ENCODE results near the gene ANXA4. TPM values are rescaled to one million over a fixed set of nuclear protein-coding genes. Genes with fewer than 3 reads are reported as not detected.
A peak's percentile ranks its signal among the peaks of the same experiment; 100 is the strongest.
"Not testable (repeated sequence)": the region's sequence is repeated elsewhere in the genome, so short reads cannot be mapped to it uniquely, and the experiment has no call there.

Gene ANXA4
- total RNA-seq, 1 donor from 2014 or later = 29.1 TPM

DNA sequence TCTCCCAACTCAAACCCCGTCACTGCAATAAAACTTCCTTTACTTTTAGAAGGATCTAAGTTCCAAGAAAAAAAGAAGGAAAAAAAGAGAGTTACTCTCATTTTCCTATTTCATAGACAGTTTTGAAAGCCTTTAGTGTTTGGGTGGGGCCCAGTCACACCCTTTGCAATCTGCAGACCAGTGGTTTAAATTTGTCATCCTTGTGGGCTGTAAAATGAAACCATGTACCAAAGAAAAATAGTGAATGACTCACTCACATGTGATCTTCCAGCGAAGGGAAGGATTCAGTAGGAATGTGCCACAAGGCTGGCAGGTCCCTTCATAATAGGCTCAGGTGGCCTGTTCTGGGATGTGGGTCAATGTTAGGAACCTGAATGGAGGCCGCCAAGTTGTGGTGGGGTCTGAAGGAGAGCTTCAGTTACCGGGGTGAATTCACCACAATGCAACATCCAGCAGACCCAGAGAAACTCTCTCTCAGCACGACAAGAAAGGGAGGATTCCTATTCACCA is 28.3 kb downstream of the ANXA4 start:
- no peaks in the 10 kb centered on the region for H3K9me3 ChIP-seq
- TF ChIP-seq, protein P1, sequence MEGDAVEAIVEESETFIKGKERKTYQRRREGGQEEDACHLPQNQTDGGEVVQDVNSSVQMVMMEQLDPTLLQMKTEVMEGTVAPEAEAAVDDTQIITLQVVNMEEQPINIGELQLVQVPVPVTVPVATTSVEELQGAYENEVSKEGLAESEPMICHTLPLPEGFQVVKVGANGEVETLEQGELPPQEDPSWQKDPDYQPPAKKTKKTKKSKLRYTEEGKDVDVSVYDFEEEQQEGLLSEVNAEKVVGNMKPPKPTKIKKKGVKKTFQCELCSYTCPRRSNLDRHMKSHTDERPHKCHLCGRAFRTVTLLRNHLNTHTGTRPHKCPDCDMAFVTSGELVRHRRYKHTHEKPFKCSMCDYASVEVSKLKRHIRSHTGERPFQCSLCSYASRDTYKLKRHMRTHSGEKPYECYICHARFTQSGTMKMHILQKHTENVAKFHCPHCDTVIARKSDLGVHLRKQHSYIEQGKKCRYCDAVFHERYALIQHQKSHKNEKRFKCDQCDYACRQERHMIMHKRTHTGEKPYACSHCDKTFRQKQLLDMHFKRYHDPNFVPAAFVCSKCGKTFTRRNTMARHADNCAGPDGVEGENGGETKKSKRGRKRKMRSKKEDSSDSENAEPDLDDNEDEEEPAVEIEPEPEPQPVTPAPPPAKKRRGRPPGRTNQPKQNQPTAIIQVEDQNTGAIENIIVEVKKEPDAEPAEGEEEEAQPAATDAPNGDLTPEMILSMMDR (IDR thresholded peaks at IDR 0.05) = no peak
- H3K27me3 ChIP-seq = no peaks in the 10 kb centered on the region
- DNase-seq (ENCODE audit: low spot score in 2 of 2) = peak in 1 of 2 donors; percentile 69
- peak overlapping the region in 1 of 2 donors; percentile 13 for H3K4me3 ChIP-seq
- intact Hi-C loops (cut with DNase I) = no loop called here
- H3K27ac ChIP-seq = peak overlapping the region; percentile 77 to 79
- H3K4me1 ChIP-seq = peaks cover 7 to 32% of the 10 kb centered on the region in 2 donors
- no peaks in the 10 kb centered on the region for H3K36me3 ChIP-seq

DNA sequence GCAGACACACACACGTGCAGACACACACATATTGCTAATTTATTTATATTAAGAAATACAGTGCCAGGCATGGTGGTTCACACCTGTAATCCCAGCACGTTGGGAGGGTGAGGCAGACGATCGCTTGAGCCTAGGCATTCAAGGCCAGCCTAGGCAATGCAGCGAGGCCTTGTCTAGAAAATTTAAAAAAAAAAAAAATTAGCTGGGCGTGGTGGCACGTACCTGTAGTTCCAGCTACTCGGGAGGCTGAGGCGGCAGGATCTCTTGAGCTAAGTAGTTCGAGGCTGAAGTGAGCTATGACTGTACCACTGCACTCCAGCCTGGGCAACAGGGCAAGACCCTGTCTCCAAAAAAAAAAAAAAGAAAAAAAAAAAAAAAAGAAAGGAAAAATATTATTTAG is 28.8 kb downstream of the ANXA4 start:
- no peak for DNase-seq (ENCODE audit: low spot score in 2 of 2)
- intact Hi-C loops (cut with DNase I) = no loop called here
- Histone ChIP-seq H3K27ac (peak overlapping the region; percentile 31 to 79), H3K27me3 (no peaks in the 10 kb centered on the region), H3K4me1 (peaks cover 7 to 36% of the 10 kb centered on the region in 2 donors), H3K4me3 (no peak overlapping the region), H3K36me3 (no peaks in the 10 kb centered on the region), H3K9me3 (no peaks in the 10 kb centered on the region)
- TF ChIP-seq, protein P1 (IDR thresholded peaks at IDR 0.05) = no peak

DNA sequence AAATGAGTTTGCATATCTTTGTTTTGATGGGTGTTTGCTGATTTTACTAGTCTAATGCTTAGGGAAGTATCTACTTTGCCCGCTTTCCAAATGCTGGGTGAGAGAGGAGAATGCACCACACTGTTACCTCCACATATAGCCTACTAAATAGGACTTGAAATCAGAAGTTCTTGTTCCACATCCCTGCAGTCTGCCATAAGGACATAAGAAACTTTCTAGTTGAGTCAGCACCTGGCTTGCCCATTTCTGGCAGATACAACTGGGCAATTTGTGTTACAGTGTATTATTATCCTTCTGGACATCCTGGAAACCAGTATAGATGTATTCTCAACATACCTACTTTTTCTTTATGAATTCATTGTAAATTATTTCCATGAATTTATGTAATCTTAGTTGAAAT is 29.5 kb downstream of the ANXA4 start:
- Histone ChIP-seq H3K27ac (peak overlapping the region in 1 of 2 donors; percentile 16), H3K9me3 (no peaks in the 10 kb centered on the region), H3K27me3 (no peaks in the 10 kb centered on the region), H3K4me3 (no peak overlapping the region), H3K4me1 (peaks cover 7 to 33% of the 10 kb centered on the region in 2 donors), H3K36me3 (no peaks in the 10 kb centered on the region)
- intact Hi-C loops (cut with DNase I) = no loop called here
- TF ChIP-seq, protein P1 (IDR thresholded peaks at IDR 0.05) = no peak
- DNase-seq (ENCODE audit: low spot score in 2 of 2) = no peak

DNA sequence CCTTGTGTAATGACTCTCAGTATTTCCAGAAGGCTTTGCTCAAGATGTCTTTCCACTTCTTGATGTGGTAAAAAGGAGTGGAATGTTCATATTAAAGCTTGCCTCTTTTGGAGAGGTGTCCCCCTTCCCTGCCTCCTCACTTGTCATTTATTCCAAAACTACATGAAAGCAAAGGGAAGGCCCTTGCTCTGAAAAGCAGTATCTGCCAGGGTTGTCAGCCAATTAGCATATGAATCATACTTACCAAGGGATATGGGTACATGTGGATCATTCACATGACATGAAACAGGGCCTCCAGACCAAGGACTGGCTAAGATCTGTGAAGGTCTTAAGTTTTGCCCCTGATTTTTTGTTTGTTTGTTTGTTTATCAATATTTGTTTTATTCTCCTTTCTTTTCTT is 31.3 kb downstream of the ANXA4 start:
- no peak for DNase-seq (ENCODE audit: low spot score in 2 of 2)
- no peaks in the 10 kb centered on the region for H3K9me3 ChIP-seq
- no peaks in the 10 kb centered on the region for H3K36me3 ChIP-seq
- peaks cover 7 to 22% of the 10 kb centered on the region in 2 donors for H3K4me1 ChIP-seq
- H3K27me3 ChIP-seq = no peaks in the 10 kb centered on the region
- TF ChIP-seq, protein P1 (IDR thresholded peaks at IDR 0.05) = no peak
- no peak overlapping the region for H3K4me3 ChIP-seq
- intact Hi-C loops (cut with DNase I) = no loop called here
- peak overlapping the region in 1 of 2 donors; percentile 32 for H3K27ac ChIP-seq

DNA sequence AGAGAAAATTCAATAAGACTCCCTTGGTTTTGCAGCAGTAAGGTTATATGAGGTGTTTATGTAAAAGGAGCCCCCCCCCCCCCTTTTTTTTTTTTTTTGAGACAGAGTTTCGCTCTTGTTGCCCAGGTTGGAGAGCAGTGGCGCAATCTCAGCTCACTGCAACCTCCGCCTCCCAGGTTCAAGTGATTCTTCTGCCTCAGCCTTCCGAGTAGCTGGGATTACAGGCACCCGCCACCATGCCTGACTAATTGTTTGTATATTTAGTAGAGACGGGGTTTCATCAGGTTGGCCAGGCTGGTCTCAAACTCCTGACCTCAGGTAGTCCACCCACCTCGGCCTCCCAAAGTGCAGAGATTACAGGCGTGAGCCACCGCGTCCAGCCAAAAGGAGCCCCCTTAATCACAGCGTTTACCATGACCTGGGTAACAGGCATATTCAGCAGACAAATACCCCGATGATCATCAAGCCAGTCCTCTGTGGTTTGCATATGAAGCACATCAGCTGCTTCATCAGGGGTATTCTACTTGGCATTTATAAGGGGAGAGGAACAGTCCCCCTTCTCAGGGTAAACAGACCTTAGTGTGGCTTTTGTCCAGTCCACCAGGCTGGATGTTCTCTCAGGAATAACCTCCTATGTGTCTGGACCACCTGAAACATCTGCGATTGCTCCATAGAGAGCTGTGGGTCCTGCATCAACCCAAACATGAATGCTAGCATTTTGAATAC is 32.5 kb downstream of the ANXA4 start:
- H3K4me3 ChIP-seq = not testable (repeated sequence)

More for the DNA sequence above, 32.5 kb downstream of the ANXA4 start:
- Histone ChIP-seq H3K27ac (peak overlapping the region in 1 of 2 donors; percentile 35), H3K4me1 (peaks cover 4 to 21% of the 10 kb centered on the region in 2 donors)
- DNase-seq (ENCODE audit: low spot score in 2 of 2); intact Hi-C loops (cut with DNase I); H3K36me3 ChIP-seq; H3K27me3 ChIP-seq; H3K9me3 ChIP-seq: not testable (repeated sequence)
